SK-N-SH treated with all-trans-retinoic acid at 6 μM for 48 hours (cell line): ENCODE results near the gene F7.

Experiments used
- ARNTL ChIP-seq: fragments of 450-650 bp; formaldehyde crosslinking; IDR thresholded peaks from 2 replicates; pipeline ENCODE4 v1.5.0; 2020; ENCODE audit warnings: low read depth, mild to moderate bottlenecking, moderate library complexity, borderline replicate concordance
- PPARA ChIP-seq: fragments of 250-450 bp; sonication (Bioruptor Pico); IDR thresholded peaks from 2 replicates; pipeline ENCODE4 v1.5.0; 2020; ENCODE audit warnings: mild to moderate bottlenecking, borderline replicate concordance
- SNAI2 ChIP-seq: fragments of 250-450 bp; sonication (Bioruptor Pico); IDR thresholded peaks from 2 replicates; pipeline ENCODE4 v1.5.0; 2020; ENCODE audit warnings: mild to moderate bottlenecking, moderate library complexity
- ZNF565 ChIP-seq: fragments of 450-650 bp; formaldehyde crosslinking; conservative IDR thresholded peaks from 2 replicates; pipeline ENCODE4 v1.5.0; 2020; ENCODE audit warnings: low read depth, mild to moderate bottlenecking, moderate library complexity
- TF ChIP-seq, protein P1 (sequence below): fragments of 250-450 bp; sonication (Bioruptor Pico); IDR thresholded peaks from 2 replicates; pipeline ENCODE4 v1.8.0; 2020; ENCODE audit warnings: mild to moderate bottlenecking, moderate library complexity, borderline replicate concordance

- TF ChIP-seq, protein P1, sequence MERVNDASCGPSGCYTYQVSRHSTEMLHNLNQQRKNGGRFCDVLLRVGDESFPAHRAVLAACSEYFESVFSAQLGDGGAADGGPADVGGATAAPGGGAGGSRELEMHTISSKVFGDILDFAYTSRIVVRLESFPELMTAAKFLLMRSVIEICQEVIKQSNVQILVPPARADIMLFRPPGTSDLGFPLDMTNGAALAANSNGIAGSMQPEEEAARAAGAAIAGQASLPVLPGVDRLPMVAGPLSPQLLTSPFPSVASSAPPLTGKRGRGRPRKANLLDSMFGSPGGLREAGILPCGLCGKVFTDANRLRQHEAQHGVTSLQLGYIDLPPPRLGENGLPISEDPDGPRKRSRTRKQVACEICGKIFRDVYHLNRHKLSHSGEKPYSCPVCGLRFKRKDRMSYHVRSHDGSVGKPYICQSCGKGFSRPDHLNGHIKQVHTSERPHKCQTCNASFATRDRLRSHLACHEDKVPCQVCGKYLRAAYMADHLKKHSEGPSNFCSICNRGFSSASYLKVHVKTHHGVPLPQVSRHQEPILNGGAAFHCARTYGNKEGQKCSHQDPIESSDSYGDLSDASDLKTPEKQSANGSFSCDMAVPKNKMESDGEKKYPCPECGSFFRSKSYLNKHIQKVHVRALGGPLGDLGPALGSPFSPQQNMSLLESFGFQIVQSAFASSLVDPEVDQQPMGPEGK (CRISPR knock-in tag), result no peak
- no peak for TF ChIP-seq ZNF565 (CRISPR knock-in tag)
- no peak for TF ChIP-seq ARNTL (CRISPR knock-in tag)
- TF ChIP-seq SNAI2 (CRISPR knock-in tag), result no peak
- TF ChIP-seq PPARA (CRISPR knock-in tag), result no peak
Measured at GRCh38 chr13:113063091-113063491, 42.5 kb upstream of the F7 start.
